ENCODE measurements around the gene TBXA2R. TPM values are rescaled to one million over a fixed set of nuclear protein-coding genes. Genes with fewer than 3 reads are reported as not detected.

Gene TBXA2R
- total RNA-seq, 4 donors from 2014 or later = 4.4 to 11.4 (median 7.2) TPM

GRCh38 chr19:3643674-3644313, 37.1 kb upstream of the TBXA2R start:
- no peaks in the 10 kb centered on the region for H3K27me3 ChIP-seq
- no peak overlapping the region for H3K4me3 ChIP-seq
- 74 to 84% methylated on average over 12 to 17 of the region's 28 CpGs for WGBS, 2 donors
- TF ChIP-seq EP300 (IDR thresholded peaks at IDR 0.05) (no peak), POLR2A (IDR thresholded peaks at IDR 0.05) (no peak), CTCF (IDR thresholded peaks at IDR 0.05) (no peak)
- peak overlapping the region in 3 of 4 donors; percentile 47 to 81 (median 77) for H3K27ac ChIP-seq
- peaks cover 0 to 98% (median 7%) of the 10 kb centered on the region in 3 donors for H3K36me3 ChIP-seq
- no peaks in the 10 kb centered on the region for H3K9me3 ChIP-seq
- H3K4me1 ChIP-seq = peaks cover 0 to 20% (median 0%) of the 10 kb centered on the region in 4 donors
- no peak for DNase-seq (ENCODE audit: low spot score in 2 of 2)

- Histone ChIP-seq H3K4me3 (no peak overlapping the region), H3K27me3 (no peaks in the 10 kb centered on the region), H3K36me3 (peaks cover 0 to 98% (median 7%) of the 10 kb centered on the region in 3 donors), H3K4me1 (peaks cover 0 to 20% (median 0%) of the 10 kb centered on the region in 4 donors), H3K27ac (no peak overlapping the region), H3K9me3 (no peaks in the 10 kb centered on the region)
- WGBS, 2 donors = 86 to 87% methylated on average over 36 of the region's 36 CpGs
- no peak for DNase-seq (ENCODE audit: low spot score in 2 of 2)
- TF ChIP-seq CTCF (IDR thresholded peaks at IDR 0.05) (no peak), POLR2A (IDR thresholded peaks at IDR 0.05) (no peak), EP300 (IDR thresholded peaks at IDR 0.05) (no peak)
Measured at GRCh38 chr19:3642987-3643673, 36.5 kb upstream of the TBXA2R start.

- Histone ChIP-seq H3K36me3 (peaks cover 0 to 99% (median 7%) of the 10 kb centered on the region in 3 donors), H3K27me3 (no peaks in the 10 kb centered on the region), H3K4me1 (peaks cover 0 to 20% (median 0%) of the 10 kb centered on the region in 4 donors), H3K9me3 (no peaks in the 10 kb centered on the region), H3K27ac (no peak overlapping the region), H3K4me3 (no peak overlapping the region)
- 88 to 89% methylated on average over 17 of the region's 17 CpGs for WGBS, 2 donors
- no peak for DNase-seq (ENCODE audit: low spot score in 2 of 2)
- TF ChIP-seq POLR2A (IDR thresholded peaks at IDR 0.05) = no peak
- no peak for TF ChIP-seq CTCF (IDR thresholded peaks at IDR 0.05)
- TF ChIP-seq EP300 (IDR thresholded peaks at IDR 0.05) = no peak
Measured at GRCh38 chr19:3642296-3642695, 35.6 kb upstream of the TBXA2R start.

- WGBS, 2 donors = 95% methylated on average over 20 of the region's 28 CpGs
- TF ChIP-seq POLR2A (IDR thresholded peaks at IDR 0.05) = no peak
- no peak for TF ChIP-seq EP300 (IDR thresholded peaks at IDR 0.05)
- no peak for TF ChIP-seq CTCF (IDR thresholded peaks at IDR 0.05)
- peaks cover 0 to 20% (median 0%) of the 10 kb centered on the region in 4 donors for H3K4me1 ChIP-seq
- H3K4me3 ChIP-seq = no peak overlapping the region
- H3K36me3 ChIP-seq = peaks cover 0 to 100% (median 7%) of the 10 kb centered on the region in 3 donors
- H3K27ac ChIP-seq = no peak overlapping the region
- H3K9me3 ChIP-seq = no peaks in the 10 kb centered on the region
- no peak for DNase-seq (ENCODE audit: low spot score in 2 of 2)
- H3K27me3 ChIP-seq = no peaks in the 10 kb centered on the region
Measured at GRCh38 chr19:3641515-3642269, 35.0 kb upstream of the TBXA2R start.
